ENCODE measurements around the gene KIF3C. TPM values are rescaled to one million over a fixed set of nuclear protein-coding genes. Genes with fewer than 3 reads are reported as not detected.

KIF3C gene
- total and polyA plus RNA-seq, 2 donors (not counting 3 experiments of a cell fraction or from before 2014, with no cell fraction given) = 11.4 to 40.7 TPM

DNA sequence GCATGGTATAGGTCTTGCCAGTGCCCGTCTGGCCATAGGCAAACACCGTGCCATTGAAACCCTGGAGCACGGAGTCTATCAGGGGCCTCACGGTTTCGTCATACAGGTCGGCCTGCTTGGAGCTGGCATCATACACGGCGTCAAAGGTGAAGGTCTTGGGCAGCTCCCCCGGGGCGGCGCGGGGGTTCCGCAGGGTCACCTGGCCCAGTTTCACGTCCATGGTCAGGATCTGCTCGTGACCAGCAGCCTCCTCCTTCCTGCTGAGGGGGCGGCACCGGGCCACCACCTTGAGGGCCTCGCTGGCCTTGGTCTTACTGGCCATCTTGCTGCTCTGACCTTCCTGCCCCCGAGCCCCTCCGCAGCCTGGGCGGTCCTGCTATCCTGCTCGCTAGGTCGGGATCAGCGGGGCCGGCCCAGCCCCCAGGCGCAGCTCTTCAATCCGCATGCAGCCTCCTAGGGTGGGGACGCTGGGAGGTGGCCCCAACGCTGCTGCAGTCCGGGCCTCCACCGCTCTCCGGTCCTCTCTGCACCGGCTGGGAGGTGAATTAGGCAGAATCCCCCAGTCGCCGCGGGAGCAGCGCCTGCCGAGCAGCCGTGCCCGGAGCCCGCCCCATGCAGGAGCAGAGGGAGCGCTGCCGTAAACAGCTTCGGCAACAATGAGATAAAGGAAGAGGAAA, 563 bp downstream of the KIF3C start:
- TF ChIP-seq JUN (IDR thresholded peaks at IDR 0.05; ENCODE audit: borderline replicate concordance, insufficient read depth, insufficient read length, low read depth) = no peak
- no peak for TF ChIP-seq GATA2 (IDR thresholded peaks at IDR 0.05; ENCODE audit: insufficient read depth, insufficient read length, low read depth, low read length)
- no peak for TF ChIP-seq FOS (IDR thresholded peaks at IDR 0.05; ENCODE audit: borderline replicate concordance, insufficient read depth, low read length)
- TF ChIP-seq POLR2A (IDR thresholded peaks at IDR 0.05; ENCODE audit: low read depth, low read length) = no peak
- TF ChIP-seq, protein P1, sequence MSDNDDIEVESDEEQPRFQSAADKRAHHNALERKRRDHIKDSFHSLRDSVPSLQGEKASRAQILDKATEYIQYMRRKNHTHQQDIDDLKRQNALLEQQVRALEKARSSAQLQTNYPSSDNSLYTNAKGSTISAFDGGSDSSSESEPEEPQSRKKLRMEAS (IDR thresholded peaks at IDR 0.05; ENCODE audit: insufficient read depth, insufficient read length) = no peak
- TF ChIP-seq POLR2AphosphoS5 (IDR thresholded peaks at IDR 0.05; ENCODE audit: insufficient read depth, low read depth, low read length) = no peak
- TF ChIP-seq, protein P2, sequence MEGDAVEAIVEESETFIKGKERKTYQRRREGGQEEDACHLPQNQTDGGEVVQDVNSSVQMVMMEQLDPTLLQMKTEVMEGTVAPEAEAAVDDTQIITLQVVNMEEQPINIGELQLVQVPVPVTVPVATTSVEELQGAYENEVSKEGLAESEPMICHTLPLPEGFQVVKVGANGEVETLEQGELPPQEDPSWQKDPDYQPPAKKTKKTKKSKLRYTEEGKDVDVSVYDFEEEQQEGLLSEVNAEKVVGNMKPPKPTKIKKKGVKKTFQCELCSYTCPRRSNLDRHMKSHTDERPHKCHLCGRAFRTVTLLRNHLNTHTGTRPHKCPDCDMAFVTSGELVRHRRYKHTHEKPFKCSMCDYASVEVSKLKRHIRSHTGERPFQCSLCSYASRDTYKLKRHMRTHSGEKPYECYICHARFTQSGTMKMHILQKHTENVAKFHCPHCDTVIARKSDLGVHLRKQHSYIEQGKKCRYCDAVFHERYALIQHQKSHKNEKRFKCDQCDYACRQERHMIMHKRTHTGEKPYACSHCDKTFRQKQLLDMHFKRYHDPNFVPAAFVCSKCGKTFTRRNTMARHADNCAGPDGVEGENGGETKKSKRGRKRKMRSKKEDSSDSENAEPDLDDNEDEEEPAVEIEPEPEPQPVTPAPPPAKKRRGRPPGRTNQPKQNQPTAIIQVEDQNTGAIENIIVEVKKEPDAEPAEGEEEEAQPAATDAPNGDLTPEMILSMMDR (IDR thresholded peaks at IDR 0.05; ENCODE audit: extremely low read depth in 1 of 2, insufficient read depth in 1 of 2, low read depth in 1 of 2, low read length in 2 of 2) = no peak
- TF ChIP-seq EZH2 (IDR thresholded peaks at IDR 0.05; ENCODE audit: borderline replicate concordance, low read depth, low read length, severe bottlenecking) = no peak
- no peak for TF ChIP-seq MYC (IDR thresholded peaks at IDR 0.05; ENCODE audit: low read depth, low read length)
- Histone ChIP-seq H3K27me3 (ENCODE audit: control insufficient read depth in 2 of 2, insufficient read depth in 2 of 2, low read length in 2 of 2) (no peaks in the 10 kb centered on the region), H3K9ac (replicated peaks; ENCODE audit: extremely low read depth, insufficient read depth, low read length) (peak overlapping the region; percentile 56), H3K9me1 (replicated peaks; ENCODE audit: control insufficient read depth, extremely low read depth, insufficient read depth, low read length) (no peaks in the 10 kb centered on the region), H3K4me2 (ENCODE audit: insufficient read depth, low read length) (peak overlapping the region; percentile 81), H2AFZ (ENCODE audit: low read depth, low read length) (peak overlapping the region; percentile 94), H3K9me3 (replicated peaks; ENCODE audit: control insufficient read depth, insufficient read depth, low read length) (no peaks in the 10 kb centered on the region), H3K4me1 (ENCODE audit: control insufficient read depth, extremely low read depth, insufficient read depth, low read length) (peaks cover 43% of the 10 kb centered on the region), H4K20me1 (replicated peaks; ENCODE audit: control insufficient read depth, extremely low read depth, insufficient read depth, low read length) (no peaks in the 10 kb centered on the region), H3K36me3 (ENCODE audit: control insufficient read depth in 2 of 2, extremely low read depth in 1 of 2, insufficient read depth in 2 of 2, low read length in 2 of 2) (no peaks in the 10 kb centered on the region), H3K4me3 (replicated peaks in 1 of 3; ENCODE audit: insufficient read depth in 1 of 3, low read depth in 1 of 3, low read length in 3 of 3) (peak overlapping the region; percentile 74 to 96 (median 86)), H3K27ac (ENCODE audit: insufficient read depth, low read depth, low read length) (no peak overlapping the region), H3K79me2 (ENCODE audit: control insufficient read depth, insufficient read depth, low read length) (peaks cover 37% of the 10 kb centered on the region)
- FAIRE-seq = no peak
- intact Hi-C loops (cut with micrococcal nuclease) = loop anchor here (1.0 kb wide), 2 partner anchors 20 to 30 kb away; no protein-coding TSS in a partner anchor
- no peak for DNase-seq (ENCODE audit: low read depth, low spot score)
- ChIA-PET POLR2A (interaction anchor here (0.6 kb wide), 1 partner anchor 17 kb away, joined by 5 read pairs; no protein-coding TSS in a partner anchor), CTCF (interaction anchor here (0.6 to 2.1 kb wide), 8 partner anchors 10 to 381 kb away, joined by 3 to 9 read pairs (median 6); no protein-coding TSS in a partner anchor)
- dilution Hi-C loops (cut with MboI; ENCODE audit: extremely low pct_ligation_motif_present, low sequenced_read_pairs) = no loop called here
- TSS peak; percentile 43 for BruUV-seq (replicated peaks)

All from endothelial cell of umbilical vein (primary cell).